Neural crest cell (in vitro differentiated cells): ENCODE data around the gene LIM2. TPM values are rescaled to one million over a fixed set of nuclear protein-coding genes. Genes with fewer than 3 reads are reported as not detected.
A peak's percentile ranks its signal among the peaks of the same experiment; 100 is the strongest.
"Not testable (repeated sequence)": the region's sequence is repeated elsewhere in the genome, so short reads cannot be mapped to it uniquely, and the experiment has no call there.

Experiments
- DNase-seq: peaks from one replicate; pipeline ENCODE4 v3.0.0; 2021; ENCODE audit warnings: low read depth, mixed read lengths, low spot score
- H3K27ac Mint-ChIP-seq: one replicate; pipeline ENCODE4 v1.8.0; 2021; ENCODE audit warnings: mild to moderate bottlenecking, mixed read lengths; ENCODE audit not compliant: unreplicated experiment
- H3K27me3 Mint-ChIP-seq: 2 replicates; pipeline ENCODE4 v1.8.0; 2021; ENCODE audit warnings: low read depth, mild to moderate bottlenecking, mixed read lengths
- H3K36me3 Mint-ChIP-seq: 2 replicates; pipeline ENCODE4 v1.8.0; 2021; ENCODE audit warnings: low read depth, mild to moderate bottlenecking, mixed read lengths
- H3K4me1 Mint-ChIP-seq: 2 replicates; pipeline ENCODE4 v1.8.0; 2021; ENCODE audit warnings: mixed read lengths
- H3K4me3 Mint-ChIP-seq: one replicate; pipeline ENCODE4 v1.8.0; 2021; ENCODE audit warnings: mild to moderate bottlenecking, mixed read lengths
- H3K9me3 Mint-ChIP-seq: 2 replicates; pipeline ENCODE4 v1.8.0; 2021; ENCODE audit warnings: mixed read lengths
- CTCF ChIP-seq: fragments of 200-600 bp; sonication (generic); conservative IDR thresholded peaks from 2 replicates; pipeline ENCODE4 v1.5.0; 2021; ENCODE audit warnings: antibody characterized with exemption, mild to moderate bottlenecking
- total RNA-seq: library from RNA; stranded (reverse); gene quantifications from 2 replicates; pipeline ENCODE4 v1.2.1, GENCODE V29; 2021

LIM2 gene
- total RNA-seq, 1 donor from 2014 or later: not detected

- no peak overlapping the region for H3K27ac Mint-ChIP-seq
- no peaks in the 10 kb centered on the region for H3K9me3 Mint-ChIP-seq
- no peak for TF ChIP-seq CTCF
- H3K36me3 Mint-ChIP-seq: no peaks in the 10 kb centered on the region
- peaks cover 64% of the 10 kb centered on the region for H3K27me3 Mint-ChIP-seq
- H3K4me3 Mint-ChIP-seq: no peak overlapping the region
- no peaks in the 10 kb centered on the region for H3K4me1 Mint-ChIP-seq
- no peak for DNase-seq
Observed at GRCh38 chr19:51427201-51427600, 39.4 kb upstream of the LIM2 start.

DNA sequence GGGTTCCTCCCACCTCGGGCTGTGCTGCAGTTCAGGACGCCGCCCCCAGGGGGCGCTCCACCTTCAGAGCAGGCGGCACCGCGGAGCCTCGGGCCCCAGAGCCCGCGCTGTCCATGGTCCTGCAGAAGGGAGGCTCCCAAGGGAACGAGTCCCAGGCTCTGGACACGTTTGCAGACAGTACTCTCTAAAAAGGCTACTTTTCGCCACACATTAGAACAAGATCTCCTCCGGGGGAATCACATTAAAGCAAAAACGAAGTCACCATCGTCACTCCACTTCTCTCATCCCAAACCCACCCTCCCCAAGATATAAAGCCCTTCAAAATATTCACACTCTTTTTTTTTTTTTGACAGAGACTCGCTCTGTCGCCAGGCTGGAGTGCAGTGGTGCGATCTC is 34.3 kb upstream of the LIM2 start:
- Mint-ChIP-seq H3K9me3 (no peaks in the 10 kb centered on the region), H3K4me1 (no peaks in the 10 kb centered on the region), H3K36me3 (no peaks in the 10 kb centered on the region), H3K4me3 (no peak overlapping the region), H3K27ac (no peak overlapping the region), H3K27me3 (peaks cover 44% of the 10 kb centered on the region)
- DNase-seq: peak; percentile 98
- peak; percentile 99 for TF ChIP-seq CTCF

DNA sequence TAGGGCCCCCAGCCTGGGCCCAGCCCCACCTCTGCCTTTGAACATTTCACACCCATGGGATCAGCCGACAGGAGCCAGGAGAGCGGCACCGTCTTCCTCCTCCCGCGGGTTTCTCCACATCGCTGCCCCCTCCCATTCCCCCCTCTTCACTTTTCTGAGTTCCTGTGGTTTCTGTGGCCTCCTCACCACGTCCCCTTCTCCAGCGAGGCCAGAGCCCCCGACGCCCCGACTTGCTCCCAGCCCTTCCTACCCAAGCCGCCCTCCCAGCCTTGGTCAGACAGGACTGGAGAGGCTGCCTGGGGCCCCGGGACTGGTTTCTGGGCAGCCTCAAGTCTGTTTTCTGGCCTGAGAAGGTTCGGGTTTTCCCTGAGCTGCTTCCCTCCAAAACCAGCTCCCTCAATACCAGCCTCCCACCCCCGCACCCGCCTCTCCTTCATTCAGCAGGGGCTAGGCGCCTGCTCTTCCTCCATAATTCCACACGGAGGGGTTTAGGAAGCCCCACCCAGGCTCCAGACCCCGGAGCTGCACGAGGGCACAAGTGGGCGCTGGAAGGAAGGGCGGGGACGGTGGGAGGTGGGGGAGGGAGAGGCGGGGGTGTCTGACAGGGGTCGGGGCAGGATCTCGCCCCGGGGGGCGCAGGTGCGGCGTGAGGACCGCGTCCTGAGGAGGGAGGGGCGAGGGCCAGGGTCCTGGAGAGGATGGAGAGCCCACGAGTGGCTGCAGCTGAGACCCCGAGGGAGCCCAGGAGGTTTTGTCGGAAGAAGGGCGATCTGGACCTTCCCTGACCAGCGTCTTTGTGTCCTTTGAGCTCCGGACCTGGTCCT is 33.7 kb upstream of the LIM2 start:
- H3K27ac Mint-ChIP-seq: no peak overlapping the region
- no peaks in the 10 kb centered on the region for H3K4me1 Mint-ChIP-seq
- no peaks in the 10 kb centered on the region for H3K36me3 Mint-ChIP-seq
- peaks cover 38% of the 10 kb centered on the region for H3K27me3 Mint-ChIP-seq
- no peak overlapping the region for H3K4me3 Mint-ChIP-seq
- no peaks in the 10 kb centered on the region for H3K9me3 Mint-ChIP-seq
- no peak for TF ChIP-seq CTCF
- no peak for DNase-seq

- DNase-seq, H3K4me3 Mint-ChIP-seq, H3K4me1 Mint-ChIP-seq, H3K36me3 Mint-ChIP-seq, H3K27ac Mint-ChIP-seq, H3K9me3 Mint-ChIP-seq: not testable (repeated sequence)
- H3K27me3 Mint-ChIP-seq: peaks cover 34% of the 10 kb centered on the region
Observed at GRCh38 chr19:51420511-51420910, 32.7 kb upstream of the LIM2 start.

- DNase-seq: no peak
- no peak for TF ChIP-seq CTCF
- Mint-ChIP-seq H3K27ac (no peak overlapping the region), H3K36me3 (no peaks in the 10 kb centered on the region), H3K4me3 (no peak overlapping the region), H3K27me3 (peaks cover 28% of the 10 kb centered on the region), H3K4me1 (no peaks in the 10 kb centered on the region), H3K9me3 (no peaks in the 10 kb centered on the region)
Observed at GRCh38 chr19:51418707-51419106, 30.9 kb upstream of the LIM2 start.

- H3K4me3 Mint-ChIP-seq: no peak overlapping the region
- H3K27ac Mint-ChIP-seq: no peak overlapping the region
- no peak for TF ChIP-seq CTCF
- no peaks in the 10 kb centered on the region for H3K36me3 Mint-ChIP-seq
- H3K27me3 Mint-ChIP-seq: peaks cover 24% of the 10 kb centered on the region
- H3K9me3 Mint-ChIP-seq: no peaks in the 10 kb centered on the region
- DNase-seq: no peak
- no peaks in the 10 kb centered on the region for H3K4me1 Mint-ChIP-seq
Observed at GRCh38 chr19:51417810-51418157, 30.0 kb upstream of the LIM2 start.
